RWPE2 (cell line): Measurements from ENCODE around the gene PPDPF.

ENCODE experiments used
- ATAC-seq: fragments of 200-7000 bp; cut with Tn5 transposase; 3 replicates; pipeline ENCODE4 v1.9.1; 2021; ENCODE audit warnings: low read depth
- DNase-seq: peaks from one replicate; pipeline ENCODE4 v3.0.0-alpha.2; 2020; ENCODE audit warnings: low spot score
- H3K27ac ChIP-seq: fragments of 450-650 bp; 2 replicates; pipeline ENCODE4 v1.5.1; 2017; ENCODE audit warnings: mild to moderate bottlenecking; ENCODE audit not compliant: poor library complexity, severe bottlenecking
- H3K27me3 ChIP-seq: fragments of 250-450 bp; sonication (Bioruptor Pico); 2 replicates; pipeline ENCODE4 v1.5.1; 2021; ENCODE audit warnings: mild to moderate bottlenecking, moderate library complexity; ENCODE audit not compliant: insufficient read depth, poor library complexity, severe bottlenecking
- H3K36me3 ChIP-seq: fragments of 250-450 bp; sonication (Bioruptor Pico); 2 replicates; pipeline ENCODE4 v1.5.1; 2020; ENCODE audit warnings: low read depth, mild to moderate bottlenecking, moderate library complexity
- H3K4me1 ChIP-seq: fragments of 250-450 bp; sonication (Bioruptor Pico); 2 replicates; pipeline ENCODE4 v1.5.1; 2021; ENCODE audit warnings: mild to moderate bottlenecking, moderate library complexity; ENCODE audit not compliant: insufficient read depth, poor library complexity, severe bottlenecking
- H3K4me3 ChIP-seq: fragments of 250-450 bp; sonication (Bioruptor Pico); 2 replicates; pipeline ENCODE4 v1.5.1; 2021; ENCODE audit warnings: mild to moderate bottlenecking, moderate library complexity; ENCODE audit not compliant: severe bottlenecking
- H3K9me3 ChIP-seq: fragments of 250-450 bp; sonication (Bioruptor Pico); 2 replicates; pipeline ENCODE4 v1.5.1; 2021; ENCODE audit warnings: mild to moderate bottlenecking, moderate library complexity; ENCODE audit not compliant: severe bottlenecking
- CTCF ChIP-seq: fragments of 450-650 bp; IDR thresholded peaks from one replicate; pipeline ENCODE4 v1.5.1; 2017; ENCODE audit warnings: mild to moderate bottlenecking, moderate library complexity; ENCODE audit not compliant: poor library complexity, severe bottlenecking

PPDPF gene

GRCh38 chr20:63472862-63473390 lies 47.6 kb upstream of the PPDPF start:
- no peak overlapping the region for H3K4me3 ChIP-seq
- ATAC-seq (no peak), DNase-seq (no peak)
- H3K9me3 ChIP-seq = no peaks in the 10 kb centered on the region
- no peak overlapping the region for H3K27ac ChIP-seq
- H3K27me3 ChIP-seq = peaks cover 75% of the 10 kb centered on the region
- no peak for TF ChIP-seq CTCF
- H3K36me3 ChIP-seq = no peaks in the 10 kb centered on the region
- no peaks in the 10 kb centered on the region for H3K4me1 ChIP-seq

GRCh38 chr20:63473555-63474449 lies 46.8 kb upstream of the PPDPF start:
- Histone ChIP-seq H3K4me1 (no peaks in the 10 kb centered on the region), H3K36me3 (no peaks in the 10 kb centered on the region), H3K4me3 (no peak overlapping the region), H3K9me3 (no peaks in the 10 kb centered on the region), H3K27me3 (peaks cover 66% of the 10 kb centered on the region), H3K27ac (no peak overlapping the region)
- ATAC-seq (peak; percentile 7; the same call in 2 of the 3 replicates), DNase-seq (peak; percentile 82)
- no peak for TF ChIP-seq CTCF

- Histone ChIP-seq H3K36me3 (no peaks in the 10 kb centered on the region), H3K9me3 (no peaks in the 10 kb centered on the region), H3K4me3 (no peak overlapping the region), H3K27me3 (peaks cover 52% of the 10 kb centered on the region), H3K27ac (no peak overlapping the region), H3K4me1 (peaks cover 3% of the 10 kb centered on the region)
- TF ChIP-seq CTCF = no peak
- peak; percentile 25 for ATAC-seq
- DNase-seq = peak; percentile 89
Measured at GRCh38 chr20:63475209-63475608, 45.4 kb upstream of the PPDPF start.

- DNase-seq (no peak), ATAC-seq (no peak)
- H3K9me3 ChIP-seq = no peaks in the 10 kb centered on the region
- H3K27me3 ChIP-seq = peaks cover 33% of the 10 kb centered on the region
- peaks cover 3% of the 10 kb centered on the region for H3K4me1 ChIP-seq
- no peak overlapping the region for H3K4me3 ChIP-seq
- H3K36me3 ChIP-seq = no peaks in the 10 kb centered on the region
- no peak overlapping the region for H3K27ac ChIP-seq
- TF ChIP-seq CTCF = no peak
Measured at GRCh38 chr20:63477061-63477616, 43.4 kb upstream of the PPDPF start.

GRCh38 chr20:63477944-63478343 lies 42.6 kb upstream of the PPDPF start:
- ATAC-seq = no peak
- H3K27me3 ChIP-seq = peaks cover 34% of the 10 kb centered on the region

More at GRCh38 chr20:63477944-63478343, 42.6 kb upstream of the PPDPF start:
- Histone ChIP-seq H3K27ac (no peak overlapping the region), H3K36me3 (no peaks in the 10 kb centered on the region), H3K4me1 (peaks cover 3% of the 10 kb centered on the region), H3K4me3 (no peak overlapping the region), H3K9me3 (no peaks in the 10 kb centered on the region)
- DNase-seq = no peak
- TF ChIP-seq CTCF = no peak
